AG04450 (cell line): ENCODE data around the gene ACKR2. TPM values are rescaled to one million over a fixed set of nuclear protein-coding genes. Genes with fewer than 3 reads are reported as not detected.

Source experiments
- CTCF ChIA-PET: fragments of 300-600, 350-600 bp; formaldehyde crosslinking; extraction: SDS; loops from one replicate; lab custom pipeline; 2022; ENCODE audit warnings: antibody characterized with exemption, inconsistent platforms; lab: Charles Lee
- POLR2A ChIA-PET: fragments of 350-600 bp; formaldehyde crosslinking; extraction: SDS; loops from one replicate; lab custom pipeline; 2021; ENCODE audit warnings: antibody characterized with exemption, inconsistent platforms; lab: Yijun Ruan, JAX
- DNase-seq: peaks from one replicate; pipeline ENCODE4 v3.0.0-alpha.2; 2011; ENCODE audit warnings: low read depth, low spot score
- H3K27ac ChIP-seq: one replicate; pipeline ENCODE4 v1.5.1; 2012; ENCODE audit warnings: low read depth, low read length, control low read depth
- H3K27me3 ChIP-seq: one replicate; pipeline ENCODE4 v1.6.0; 2012; ENCODE audit warnings: low read length; ENCODE audit not compliant: control insufficient read depth, insufficient read depth
- H3K4me3 ChIP-seq: 2 replicates; pipeline ENCODE4 v1.5.1; 2011; ENCODE audit warnings: mild to moderate bottlenecking, low read depth, low read length, control low read depth
- H3K9me3 ChIP-seq: 2 replicates; pipeline ENCODE4 v1.5.1; 2012; ENCODE audit warnings: low read length; ENCODE audit not compliant: control insufficient read depth, insufficient read depth
- CTCF ChIP-seq: IDR thresholded peaks from 2 replicates; pipeline ENCODE4 v1.5.1; 2011; ENCODE audit warnings: low read depth, low read length, control low read depth, inconsistent platforms
- polyA plus RNA-seq: library from polyadenylated mRNA; depleted of rRNA; stranded (reverse); fragments of >200 nt; gene quantifications from 2 replicates; pipeline ENCODE4 v1.2.3, GENCODE V29; 2011

ACKR2 gene
- polyA plus RNA-seq, 1 experiment, result 0.04 TPM

GRCh38 chr3:42900226-42901072 is 91.2 kb downstream of the ACKR2 start:
- Histone ChIP-seq H3K9me3 (no peaks in the 10 kb centered on the region), H3K4me3 (no peak overlapping the region), H3K27ac (no peak overlapping the region), H3K27me3 (peaks cover 9% of the 10 kb centered on the region)
- no peak for TF ChIP-seq CTCF
- ChIA-PET POLR2A (no interaction called here), CTCF (no interaction called here)
- DNase-seq, result no peak

GRCh38 chr3:42901073-42901415 is 91.8 kb downstream of the ACKR2 start:
- peaks cover 14% of the 10 kb centered on the region for H3K27me3 ChIP-seq
- no peak for TF ChIP-seq CTCF
- H3K27ac ChIP-seq, result no peak overlapping the region
- CTCF ChIA-PET, result no interaction called here
- no peak overlapping the region for H3K4me3 ChIP-seq
- no peak for DNase-seq
- POLR2A ChIA-PET, result no interaction called here
- H3K9me3 ChIP-seq, result no peaks in the 10 kb centered on the region; the same call in 1 of the 2 replicates

DNA sequence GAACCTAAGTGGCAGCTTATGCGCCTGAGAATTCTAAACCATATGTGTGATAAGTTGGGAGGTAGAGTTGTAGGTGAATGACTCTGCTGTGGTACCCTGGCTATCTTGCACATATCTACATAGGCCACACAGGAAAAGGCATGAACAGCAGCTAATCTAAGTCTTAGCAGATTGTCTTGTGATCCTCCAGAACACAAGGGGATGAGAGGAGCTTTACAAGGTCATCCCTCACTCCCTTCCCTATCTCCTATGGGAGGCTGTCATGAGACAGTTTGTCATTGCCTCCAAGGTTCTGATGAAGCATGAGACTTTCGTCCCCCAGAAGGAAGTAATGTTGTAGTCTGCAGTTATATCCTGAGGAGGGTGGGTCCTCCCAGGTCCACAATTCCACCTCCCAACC is 93.0 kb downstream of the ACKR2 start:
- Histone ChIP-seq H3K4me3 (no peak overlapping the region), H3K9me3 (no peaks in the 10 kb centered on the region; the same call in 1 of the 2 replicates), H3K27ac (no peak overlapping the region), H3K27me3 (peaks cover 19% of the 10 kb centered on the region)
- no peak for DNase-seq
- TF ChIP-seq CTCF, result no peak
- CTCF ChIA-PET, result interaction anchor here (1.0 kb wide), 1 partner anchor 21 kb away, joined by 3 read pairs; no protein-coding TSS in a partner anchor
- POLR2A ChIA-PET, result interaction anchor here (0.6 kb wide), 1 partner anchor 322 kb away, joined by 3 read pairs; no protein-coding TSS in a partner anchor

- CTCF ChIA-PET, result no interaction called here
- no peaks in the 10 kb centered on the region; the same call in 1 of the 2 replicates for H3K9me3 ChIP-seq
- H3K27me3 ChIP-seq, result peaks cover 21% of the 10 kb centered on the region
- no peak overlapping the region for H3K27ac ChIP-seq
- H3K4me3 ChIP-seq, result no peak overlapping the region
- DNase-seq, result no peak
- POLR2A ChIA-PET, result no interaction called here
- TF ChIP-seq CTCF, result no peak
Observed at GRCh38 chr3:42904076-42904475, 94.8 kb downstream of the ACKR2 start.

GRCh38 chr3:42905740-42906069 is 96.5 kb downstream of the ACKR2 start:
- no peak for DNase-seq
- ChIA-PET CTCF (no interaction called here), POLR2A (no interaction called here)
- Histone ChIP-seq H3K27me3 (peaks cover 21% of the 10 kb centered on the region), H3K4me3 (peak overlapping the region; percentile 55), H3K9me3 (peaks cover 6% of the 10 kb centered on the region; the same call in 1 of the 2 replicates), H3K27ac (no peak overlapping the region)
- TF ChIP-seq CTCF, result no peak
